Effector memory CD4-positive, alpha-beta T cell (primary cell): ENCODE measurements around the gene SS18L1.

Experiments
- DNase-seq, 3 donors: peaks; one replicate each; pipeline ENCODE4 v3.0.0-alpha.2; 2020
- H3K27ac ChIP-seq: 2 replicates; pipeline ENCODE4 v1.7.0; 2013; ENCODE audit warnings: mild to moderate bottlenecking, low read length, moderate library complexity; ENCODE audit not compliant: insufficient read depth, poor library complexity, severe bottlenecking
- H3K27me3 ChIP-seq: replicated peaks from 2 replicates; pipeline ENCODE4 v1.7.0; 2013; ENCODE audit warnings: mild to moderate bottlenecking, low read length; ENCODE audit not compliant: insufficient read depth, control insufficient read depth, poor library complexity, severe bottlenecking
- H3K36me3 ChIP-seq: 2 replicates; pipeline ENCODE4 v1.7.0; 2013; ENCODE audit warnings: mild to moderate bottlenecking, low read length, moderate library complexity; ENCODE audit not compliant: control insufficient read depth, insufficient read depth
- H3K4me1 ChIP-seq: 2 replicates; pipeline ENCODE4 v1.7.0; 2013; ENCODE audit warnings: low read length, mild to moderate bottlenecking; ENCODE audit not compliant: control insufficient read depth, insufficient read depth, poor library complexity, severe bottlenecking
- H3K4me3 ChIP-seq: 2 replicates; pipeline ENCODE4 v1.7.0; 2013; ENCODE audit warnings: low read length, low read depth, mild to moderate bottlenecking; ENCODE audit not compliant: insufficient read depth, poor library complexity, severe bottlenecking
- H3K9me3 ChIP-seq: 2 replicates; pipeline ENCODE4 v1.7.0; 2013; ENCODE audit warnings: mild to moderate bottlenecking, low read length, moderate library complexity; ENCODE audit not compliant: control insufficient read depth

SS18L1 gene

DNA sequence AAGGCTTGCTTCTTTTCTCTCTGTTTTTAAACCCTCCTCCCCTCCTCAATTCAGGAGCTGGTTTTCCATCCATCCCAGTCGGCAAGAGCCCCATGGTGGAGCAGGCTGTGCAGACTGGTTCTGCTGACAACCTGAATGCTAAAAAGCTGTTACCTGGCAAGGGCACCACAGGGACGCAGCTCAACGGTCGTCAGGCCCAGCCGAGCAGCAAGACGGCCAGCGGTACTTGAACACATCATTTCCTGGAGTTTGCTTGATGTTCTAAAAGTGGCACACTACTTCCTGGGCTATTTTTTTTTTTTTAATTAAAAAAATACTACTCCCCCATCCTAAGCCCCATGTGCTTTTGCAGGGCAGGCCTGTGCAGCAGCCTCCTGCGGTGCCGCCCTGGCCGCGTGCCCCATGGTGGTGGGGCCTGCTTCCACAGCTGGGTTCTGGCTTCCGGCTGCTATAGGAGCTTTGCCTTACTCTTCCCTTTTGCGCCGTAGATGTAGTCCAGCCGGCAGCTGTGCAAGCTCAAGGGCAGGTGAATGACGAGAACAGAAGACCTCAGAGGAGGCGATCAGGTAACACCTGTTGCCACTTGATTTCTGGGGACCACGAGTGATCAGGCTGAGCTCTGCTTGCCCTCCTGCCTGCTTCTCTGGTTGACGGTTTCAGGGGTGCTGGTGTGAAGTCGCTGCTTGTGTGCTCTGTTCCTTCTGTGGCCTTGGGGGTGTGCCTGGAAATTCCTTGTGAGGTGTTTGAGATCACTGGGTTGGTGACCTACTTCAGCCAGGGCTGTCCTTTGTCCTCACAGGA is 13.6 kb upstream of the SS18L1 start:
- no peaks in the 10 kb centered on the region for H3K9me3 ChIP-seq
- no peaks in the 10 kb centered on the region for H3K27me3 ChIP-seq
- peaks cover 92% of the 10 kb centered on the region for H3K36me3 ChIP-seq
- DNase-seq, result no peak
- H3K4me3 ChIP-seq, result no peak overlapping the region
- no peak overlapping the region for H3K27ac ChIP-seq
- no peaks in the 10 kb centered on the region for H3K4me1 ChIP-seq

DNA sequence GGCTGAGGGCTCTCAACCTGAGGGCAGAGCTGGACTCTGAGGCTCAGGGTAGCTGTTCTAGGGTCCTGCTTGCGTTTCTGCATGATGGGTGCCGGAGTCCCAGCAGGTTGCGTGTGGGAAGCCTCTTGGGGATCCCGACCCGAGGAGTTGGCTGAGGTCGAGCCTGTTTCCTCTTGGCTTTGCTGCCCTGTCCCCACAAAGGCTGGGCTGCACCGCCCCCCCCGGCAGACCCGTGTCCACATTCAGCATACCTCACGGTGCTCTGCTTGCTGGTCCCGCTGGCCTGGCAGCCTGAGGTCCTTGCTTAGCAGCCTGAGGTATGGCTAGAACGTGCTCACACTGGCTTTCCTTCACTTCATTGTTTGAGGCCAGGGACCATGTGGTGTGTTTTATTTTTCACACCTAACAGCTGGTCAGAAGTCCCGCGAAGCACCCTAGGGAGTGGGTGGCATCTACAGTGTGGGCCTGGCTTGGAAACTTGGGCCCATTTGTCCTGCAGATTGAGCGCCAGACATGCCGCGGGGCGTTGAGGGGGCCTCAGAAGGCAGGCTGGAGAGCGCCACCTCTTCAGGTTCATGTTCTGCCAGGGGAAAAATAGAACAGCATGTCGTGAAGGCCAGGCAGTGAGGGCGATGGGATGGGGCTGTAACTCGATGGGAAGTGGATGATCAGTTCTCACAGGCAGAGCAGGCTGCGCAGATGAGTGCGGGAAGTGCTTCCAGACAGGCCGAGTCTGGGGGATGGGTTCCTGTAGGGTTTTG is 11.8 kb upstream of the SS18L1 start:
- no peak for DNase-seq
- no peaks in the 10 kb centered on the region for H3K4me1 ChIP-seq
- H3K4me3 ChIP-seq, result no peak overlapping the region
- peaks cover 94% of the 10 kb centered on the region for H3K36me3 ChIP-seq
- H3K27ac ChIP-seq, result no peak overlapping the region
- H3K27me3 ChIP-seq, result no peaks in the 10 kb centered on the region
- H3K9me3 ChIP-seq, result no peaks in the 10 kb centered on the region

DNA sequence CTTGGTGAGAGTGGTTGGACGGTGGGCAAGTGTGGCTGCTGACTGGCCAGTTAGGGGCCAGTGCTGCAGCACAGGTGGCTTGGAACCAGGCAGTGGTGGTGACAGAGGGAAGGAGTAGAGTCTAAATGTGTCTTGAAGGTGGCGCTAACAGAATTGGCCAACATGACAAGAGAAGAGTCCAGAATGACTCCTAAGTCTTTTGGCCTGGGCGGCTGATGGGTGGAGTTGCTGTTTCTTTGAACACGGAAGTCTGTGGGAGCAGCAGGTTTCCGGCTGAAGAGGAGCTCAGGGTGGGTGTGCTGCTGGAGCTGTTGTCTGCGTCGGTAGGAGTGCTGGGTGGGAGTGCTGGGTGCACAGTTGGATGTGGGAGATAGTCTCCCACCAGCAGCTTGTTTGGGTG is 11.1 kb upstream of the SS18L1 start:
- Histone ChIP-seq H3K36me3 (peaks cover 94% of the 10 kb centered on the region), H3K4me1 (no peaks in the 10 kb centered on the region), H3K4me3 (no peak overlapping the region), H3K9me3 (no peaks in the 10 kb centered on the region), H3K27ac (peak overlapping the region; percentile 31), H3K27me3 (no peaks in the 10 kb centered on the region)
- no peak for DNase-seq

- H3K27ac ChIP-seq, result peak overlapping the region; percentile 31
- no peak overlapping the region for H3K4me3 ChIP-seq
- DNase-seq, result no peak
- H3K4me1 ChIP-seq, result no peaks in the 10 kb centered on the region
- peaks cover 94% of the 10 kb centered on the region for H3K36me3 ChIP-seq
- H3K27me3 ChIP-seq, result no peaks in the 10 kb centered on the region
- H3K9me3 ChIP-seq, result no peaks in the 10 kb centered on the region
These were observed 10.3 kb upstream of the SS18L1 start for GRCh38 chr20:62133051-62133845.

DNA sequence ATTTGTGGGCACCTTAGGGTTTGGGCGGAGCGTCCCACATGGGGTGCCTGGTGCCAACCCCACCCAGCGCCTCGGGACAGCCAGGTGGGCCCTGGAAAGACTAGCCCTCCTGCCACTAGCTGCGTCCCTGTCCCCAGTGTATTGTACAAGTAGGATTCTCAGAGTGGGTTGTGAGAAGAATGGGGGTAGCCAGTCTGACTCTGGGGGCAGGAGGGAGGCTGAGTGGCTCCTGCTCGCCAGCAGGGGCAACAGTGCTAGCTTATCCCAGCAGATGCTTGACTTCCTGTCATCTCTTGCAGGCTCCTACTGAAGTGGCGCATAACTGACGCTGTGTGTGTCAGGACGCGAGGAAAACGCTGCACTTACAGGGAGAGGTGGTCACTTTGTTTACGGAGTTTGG is 9.7 kb upstream of the SS18L1 start:
- Histone ChIP-seq H3K9me3 (no peaks in the 10 kb centered on the region), H3K4me3 (no peak overlapping the region), H3K36me3 (peaks cover 94% of the 10 kb centered on the region), H3K27ac (no peak overlapping the region), H3K27me3 (no peaks in the 10 kb centered on the region), H3K4me1 (no peaks in the 10 kb centered on the region)
- no peak for DNase-seq

GRCh38 chr20:62134735-62135231 is 8.8 kb upstream of the SS18L1 start:
- Histone ChIP-seq H3K4me3 (no peak overlapping the region), H3K27ac (no peak overlapping the region), H3K27me3 (no peaks in the 10 kb centered on the region), H3K36me3 (peaks cover 94% of the 10 kb centered on the region), H3K4me1 (no peaks in the 10 kb centered on the region), H3K9me3 (no peaks in the 10 kb centered on the region)
- no peak for DNase-seq

GRCh38 chr20:62135573-62136266 is 7.8 kb upstream of the SS18L1 start:
- Histone ChIP-seq H3K4me3 (no peak overlapping the region), H3K9me3 (no peaks in the 10 kb centered on the region), H3K36me3 (peaks cover 92% of the 10 kb centered on the region), H3K27ac (no peak overlapping the region), H3K27me3 (no peaks in the 10 kb centered on the region), H3K4me1 (peaks cover under 1% of the 10 kb centered on the region)
- DNase-seq, result no peak

DNA sequence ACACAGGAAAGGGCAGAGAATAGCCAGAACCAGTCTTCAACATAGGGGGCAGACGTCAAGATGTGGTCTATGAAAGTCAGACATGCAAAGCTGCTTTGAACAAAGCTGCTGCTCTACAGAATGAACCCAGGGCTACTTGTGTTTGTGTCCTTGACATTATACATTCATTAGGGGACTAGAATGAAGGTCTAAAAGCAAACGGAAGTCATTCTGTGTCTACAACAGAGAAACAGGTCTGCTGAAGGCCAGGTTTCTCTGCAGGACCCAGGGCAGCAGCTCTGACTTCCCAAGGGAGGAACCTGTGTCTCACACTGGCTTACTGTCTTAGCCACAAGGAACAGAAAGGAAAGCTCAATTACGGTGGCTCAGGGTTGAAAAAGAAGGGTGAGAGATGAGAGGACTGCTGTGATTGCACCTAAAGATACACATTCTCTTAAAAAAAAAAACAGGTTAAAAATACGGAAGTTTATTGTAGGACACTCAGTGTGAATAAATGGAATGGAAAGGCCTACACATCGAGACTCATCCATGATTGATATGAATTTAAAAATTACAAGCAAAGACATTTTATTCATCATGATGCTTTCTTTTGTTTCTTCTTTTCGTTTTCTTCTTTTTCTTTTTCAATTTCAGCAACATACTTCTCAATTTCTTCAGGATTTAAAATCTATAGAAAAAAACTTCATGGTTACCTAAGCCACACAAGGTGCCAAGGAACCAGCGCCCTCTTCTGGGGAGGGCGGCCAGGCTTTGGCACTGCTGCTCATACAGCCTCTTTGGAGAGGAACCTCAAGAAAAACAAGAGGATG is 7.1 kb upstream of the SS18L1 start:
- Histone ChIP-seq H3K27me3 (no peaks in the 10 kb centered on the region), H3K36me3 (peaks cover 86% of the 10 kb centered on the region), H3K27ac (no peak overlapping the region), H3K9me3 (no peaks in the 10 kb centered on the region), H3K4me1 (peaks cover 9% of the 10 kb centered on the region), H3K4me3 (no peak overlapping the region)
- peak; percentile 33 to 52 (median 46) for DNase-seq

DNA sequence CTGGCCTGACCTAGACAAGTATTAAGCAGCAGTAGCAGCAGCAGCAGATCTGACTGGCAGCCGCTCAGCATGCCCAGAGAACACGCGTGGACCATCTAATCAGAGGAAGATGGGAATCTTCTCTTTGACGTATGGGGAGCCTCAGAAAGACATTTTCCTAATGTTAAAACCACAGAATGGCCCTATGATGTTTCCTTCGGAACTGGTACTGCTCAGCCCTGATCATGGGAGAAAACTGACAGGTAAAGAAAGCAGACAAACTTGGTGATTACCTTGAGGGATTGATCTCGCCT is 6.5 kb upstream of the SS18L1 start:
- Histone ChIP-seq H3K4me1 (peaks cover 14% of the 10 kb centered on the region), H3K4me3 (no peak overlapping the region), H3K9me3 (no peaks in the 10 kb centered on the region), H3K27me3 (no peaks in the 10 kb centered on the region), H3K36me3 (peaks cover 80% of the 10 kb centered on the region), H3K27ac (no peak overlapping the region)
- DNase-seq, result no peak
